NCI-H460 (cell line): ENCODE data around the gene PRUNE2. TPM values are rescaled to one million over a fixed set of nuclear protein-coding genes. Genes with fewer than 3 reads are reported as not detected.
A peak's percentile ranks its signal among the peaks of the same experiment; 100 is the strongest.
"Not testable (repeated sequence)": the region's sequence is repeated elsewhere in the genome, so short reads cannot be mapped to it uniquely, and the experiment has no call there.

Experiments used
- DNase-seq: peaks from one replicate; pipeline ENCODE4 v3.0.0-alpha.2; 2016; ENCODE audit warnings: low read depth; ENCODE audit errors: extremely low read depth
- total RNA-seq: library from RNA; depleted of rRNA; stranded (reverse); fragments of >200 nt; shearing (Covaris generic); gene quantifications from 2 replicates; pipeline ENCODE4 v1.2.3, GENCODE V29; 2014

PRUNE2 gene
- total RNA-seq, 1 experiment from 2014 or later, result 0.27 TPM

GRCh38 chr9:76615177-76615603, 290.7 kb downstream of the PRUNE2 start:
- DNase-seq, result no peak

- no peak for DNase-seq
These were observed 291.9 kb downstream of the PRUNE2 start for GRCh38 chr9:76613974-76614373.

GRCh38 chr9:76613150-76613781, 292.6 kb downstream of the PRUNE2 start:
- DNase-seq, result no peak

- DNase-seq, result peak; percentile 19
These were observed 295.9 kb downstream of the PRUNE2 start for GRCh38 chr9:76610011-76610352.

GRCh38 chr9:76609285-76610010, 296.5 kb downstream of the PRUNE2 start:
- no peak for DNase-seq

GRCh38 chr9:76608575-76609273, 297.2 kb downstream of the PRUNE2 start:
- no peak for DNase-seq

- no peak for DNase-seq
These were observed 298.0 kb downstream of the PRUNE2 start for GRCh38 chr9:76607730-76608436.

GRCh38 chr9:76605321-76605900, 300.5 kb downstream of the PRUNE2 start:
- no peak for DNase-seq

GRCh38 chr9:76603931-76604570, 301.9 kb downstream of the PRUNE2 start:
- no peak for DNase-seq

GRCh38 chr9:76603448-76603895, 302.4 kb downstream of the PRUNE2 start:
- no peak for DNase-seq

GRCh38 chr9:76602199-76602598, 303.7 kb downstream of the PRUNE2 start:
- DNase-seq, result no peak

- DNase-seq, result no peak
These were observed 305.8 kb downstream of the PRUNE2 start for GRCh38 chr9:76600007-76600615.

GRCh38 chr9:76598981-76599380, 306.9 kb downstream of the PRUNE2 start:
- no peak for DNase-seq

- no peak for DNase-seq
These were observed 310.3 kb downstream of the PRUNE2 start for GRCh38 chr9:76595645-76596044.

GRCh38 chr9:76594764-76595424, 311.0 kb downstream of the PRUNE2 start:
- DNase-seq, result no peak

GRCh38 chr9:76593961-76594735, 311.8 kb downstream of the PRUNE2 start:
- not testable (repeated sequence) for DNase-seq

GRCh38 chr9:76592974-76593347, 313.0 kb downstream of the PRUNE2 start:
- no peak for DNase-seq
